Coronary artery (tissue), 2 donors: ENCODE measurements around the gene MFF.
A peak's percentile ranks its signal among the peaks of the same experiment; 100 is the strongest.

Source experiments
- DNase-seq: peaks from one replicate; pipeline ENCODE4 v3.0.0-alpha.2; 2017; ENCODE audit warnings: low spot score
- H3K27ac ChIP-seq, 2 donors: fragments of 200-600 bp; sonication (generic); one replicate each; pipeline ENCODE4 v1.5.1; 2016 to 2019
- H3K4me3 ChIP-seq: fragments of 200-600 bp; sonication (generic); 2 replicates; pipeline ENCODE4 v1.5.1; 2016; ENCODE audit warnings: mild to moderate bottlenecking, moderate library complexity
- CTCF ChIP-seq: fragments of 200-600 bp; sonication (generic); IDR thresholded peaks from one replicate; pipeline ENCODE4 v1.5.1; 2019; ENCODE audit warnings: antibody characterized with exemption

Gene MFF

GRCh38 chr2:227404585-227405271 lies 79.7 kb downstream of the MFF start:
- no peak for TF ChIP-seq CTCF
- no peak for DNase-seq
- Histone ChIP-seq H3K4me3 (no peak overlapping the region), H3K27ac (no peak overlapping the region)

- DNase-seq = peak; percentile 78
- H3K4me3 ChIP-seq = peak overlapping the region; percentile 27
- peak overlapping the region; percentile 49 to 77 for H3K27ac ChIP-seq
- TF ChIP-seq CTCF = peak; percentile 50
Measured at GRCh38 chr2:227406177-227407031, 81.4 kb downstream of the MFF start.
